Activated T-cell treated with anti-CD3 and anti-CD28 coated beads, Interleukin-2, amount 50 U/mL, for 4 hours (primary cell): Measurements from ENCODE around the gene ZFR. TPM values are rescaled to one million over a fixed set of nuclear protein-coding genes. Genes with fewer than 3 reads are reported as not detected.
A peak's percentile ranks its signal among the peaks of the same experiment; 100 is the strongest.
"Not testable (repeated sequence)": the region's sequence is repeated elsewhere in the genome, so short reads cannot be mapped to it uniquely, and the experiment has no call there.

Source experiments
- ATAC-seq, 2 donors: fragments of 200-7000 bp; cut with Tn5 transposase; one replicate each; pipeline ENCODE4 v1.10.0; 2021
- DNase-seq: peaks from one replicate; pipeline ENCODE4 v3.0.0-alpha.2; 2020
- H3K27me3 Mint-ChIP-seq: one replicate; pipeline ENCODE4 v1.8.0; 2021; ENCODE audit warnings: low read depth, mixed read lengths
- H3K36me3 Mint-ChIP-seq: one replicate; pipeline ENCODE4 v1.8.0; 2022; ENCODE audit warnings: mixed read lengths; ENCODE audit not compliant: insufficient read depth
- H3K4me1 Mint-ChIP-seq: one replicate; pipeline ENCODE4 v1.8.0; 2021; ENCODE audit warnings: low read depth, mixed read lengths
- H3K4me3 Mint-ChIP-seq: one replicate; pipeline ENCODE4 v1.8.0; 2021; ENCODE audit warnings: mild to moderate bottlenecking, moderate library complexity, mixed read lengths
- H3K9me3 Mint-ChIP-seq: one replicate; pipeline ENCODE4 v1.8.0; 2021; ENCODE audit warnings: mixed read lengths
- total RNA-seq, 3 donors: library from RNA; stranded (reverse); gene quantifications; one replicate each; pipeline ENCODE4 v1.2.1, GENCODE V29; 2021

The ZFR gene
- total RNA-seq, 3 donors from 2014 or later: 76.9 to 83.3 (median 80.4) TPM

DNA sequence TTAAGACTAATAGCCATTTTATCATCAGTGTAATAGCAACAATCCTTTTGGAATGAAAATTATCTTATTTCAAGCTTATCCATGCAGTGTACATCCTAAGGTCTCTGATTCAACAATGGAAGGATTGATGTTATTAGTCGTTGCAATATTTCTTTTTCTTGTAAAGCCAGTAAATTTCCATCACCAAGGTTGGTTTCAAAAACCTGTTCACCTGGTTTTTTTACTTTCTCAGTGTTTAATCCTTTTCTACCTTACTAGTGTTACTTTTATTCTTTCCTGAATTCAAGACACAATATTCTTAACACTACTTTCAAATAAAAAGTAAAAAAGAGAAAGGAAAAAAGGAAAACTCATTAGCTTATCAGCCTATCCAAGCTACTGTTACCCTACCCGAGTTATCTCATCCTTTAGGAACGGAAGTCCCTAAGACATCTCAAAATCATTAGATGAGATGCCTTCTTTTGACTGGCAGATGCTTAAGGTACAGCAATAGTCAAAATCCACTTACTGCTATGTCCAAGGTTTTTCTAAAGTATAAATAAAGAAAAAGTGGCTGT, 5.4 kb downstream of the ZFR start:
- H3K36me3 Mint-ChIP-seq: peaks cover 11% of the 10 kb centered on the region
- no peak for ATAC-seq
- H3K4me3 Mint-ChIP-seq: no peak overlapping the region
- no peaks in the 10 kb centered on the region for H3K9me3 Mint-ChIP-seq
- H3K27me3 Mint-ChIP-seq: no peaks in the 10 kb centered on the region
- peaks cover 69% of the 10 kb centered on the region for H3K4me1 Mint-ChIP-seq
- DNase-seq: no peak

DNA sequence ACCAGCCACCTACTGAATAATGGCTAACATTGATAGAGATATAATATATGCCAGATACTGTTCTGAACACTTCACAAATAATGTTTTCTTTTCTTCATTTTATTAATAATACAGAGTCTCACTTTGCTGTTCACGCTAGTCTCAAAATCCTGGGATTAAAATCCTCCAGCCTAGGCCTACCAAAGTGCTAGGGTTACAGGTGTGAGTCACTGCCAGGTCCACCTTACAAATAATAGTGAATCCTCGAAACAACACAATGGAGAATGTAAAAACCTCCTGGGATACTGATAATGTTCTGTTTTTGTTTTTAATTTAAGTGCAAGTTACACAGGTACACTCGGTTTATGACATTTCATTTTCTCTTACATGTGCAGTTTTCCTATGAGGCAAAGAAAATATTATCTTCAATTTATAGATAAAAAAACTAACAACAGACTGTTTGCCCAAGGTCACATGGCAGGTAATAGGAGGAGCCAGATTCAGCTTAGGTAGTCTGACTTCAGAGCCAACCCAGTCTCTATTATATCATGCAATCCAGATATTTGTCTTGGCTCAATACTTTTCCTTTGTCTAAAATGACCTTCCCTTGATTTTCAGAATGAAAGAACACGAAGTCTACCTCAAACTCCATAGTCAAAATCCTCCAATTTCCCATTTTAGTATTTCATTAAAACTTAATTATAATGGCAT, 7.8 kb downstream of the ZFR start:
- DNase-seq (no peak), ATAC-seq (no peak)
- Mint-ChIP-seq H3K4me3 (no peak overlapping the region), H3K4me1 (peaks cover 75% of the 10 kb centered on the region), H3K9me3 (no peaks in the 10 kb centered on the region), H3K27me3 (no peaks in the 10 kb centered on the region), H3K36me3 (peaks cover 9% of the 10 kb centered on the region)

DNA sequence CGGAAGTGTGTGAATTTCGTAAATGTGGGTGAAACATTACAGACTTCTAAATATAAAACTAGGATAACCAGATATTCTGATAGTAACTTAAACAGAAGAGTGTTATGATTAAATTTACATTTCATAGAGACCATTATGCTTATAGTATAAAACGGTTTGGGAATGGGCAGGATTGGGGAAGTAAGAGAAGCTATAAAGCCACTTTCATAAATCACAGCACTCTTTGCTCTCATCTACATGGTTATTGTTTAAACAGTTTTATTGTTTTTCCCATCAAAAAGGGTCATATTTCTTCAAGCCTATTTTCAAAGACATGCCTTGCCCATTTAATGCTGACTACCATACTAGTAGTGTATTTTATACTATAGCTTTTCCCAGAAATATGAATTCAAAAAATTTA, 9.2 kb downstream of the ZFR start:
- Mint-ChIP-seq H3K4me3 (no peak overlapping the region), H3K27me3 (no peaks in the 10 kb centered on the region), H3K4me1 (peaks cover 74% of the 10 kb centered on the region), H3K9me3 (no peaks in the 10 kb centered on the region), H3K36me3 (peaks cover 13% of the 10 kb centered on the region)
- ATAC-seq (no peak), DNase-seq (no peak)

DNA sequence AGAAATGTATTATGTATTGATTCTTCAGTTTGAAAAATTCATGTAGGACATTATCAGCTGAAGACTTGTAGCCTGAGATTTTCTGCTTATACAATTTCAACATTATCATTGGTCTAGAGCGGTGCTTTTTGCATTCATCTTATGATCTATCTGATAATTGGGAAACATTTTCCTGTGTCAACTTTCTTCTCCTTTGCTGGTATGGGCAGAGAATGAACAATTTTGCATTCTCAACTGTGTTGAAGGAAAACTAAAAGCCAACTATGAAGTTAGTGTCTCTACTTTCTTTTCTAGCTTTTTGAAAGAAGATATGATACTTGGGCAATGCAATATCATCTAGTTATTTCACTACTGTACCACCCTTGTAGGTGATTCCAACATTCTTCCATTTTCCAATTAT, 10.3 kb downstream of the ZFR start:
- no peaks in the 10 kb centered on the region for H3K9me3 Mint-ChIP-seq
- H3K27me3 Mint-ChIP-seq: no peaks in the 10 kb centered on the region
- DNase-seq: no peak
- H3K36me3 Mint-ChIP-seq: peaks cover 18% of the 10 kb centered on the region
- no peak overlapping the region for H3K4me3 Mint-ChIP-seq
- no peak for ATAC-seq
- peaks cover 75% of the 10 kb centered on the region for H3K4me1 Mint-ChIP-seq

DNA sequence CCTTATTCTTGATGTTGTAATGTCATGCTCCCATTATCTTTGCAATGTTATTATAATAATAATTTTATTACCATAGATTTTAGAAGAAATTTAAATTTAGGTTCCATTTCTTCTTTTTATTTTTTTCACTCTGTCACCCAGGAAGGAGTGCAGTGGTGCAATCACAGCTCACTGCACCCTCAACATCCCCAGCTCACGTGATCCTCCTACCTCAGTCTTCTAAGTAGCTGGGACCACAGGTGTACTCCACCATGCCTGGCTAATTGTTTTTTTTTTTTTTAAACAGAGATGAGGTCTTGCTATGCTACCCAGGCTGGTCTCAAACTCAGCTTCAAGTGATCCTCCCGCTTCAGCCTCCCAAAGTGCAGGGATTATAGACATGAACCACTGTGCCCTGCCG, 11.9 kb downstream of the ZFR start:
- peaks cover 71% of the 10 kb centered on the region for H3K4me1 Mint-ChIP-seq
- no peak overlapping the region for H3K4me3 Mint-ChIP-seq
- no peaks in the 10 kb centered on the region for H3K9me3 Mint-ChIP-seq
- H3K27me3 Mint-ChIP-seq: no peaks in the 10 kb centered on the region
- no peak for ATAC-seq
- no peak for DNase-seq
- peaks cover 29% of the 10 kb centered on the region for H3K36me3 Mint-ChIP-seq

DNA sequence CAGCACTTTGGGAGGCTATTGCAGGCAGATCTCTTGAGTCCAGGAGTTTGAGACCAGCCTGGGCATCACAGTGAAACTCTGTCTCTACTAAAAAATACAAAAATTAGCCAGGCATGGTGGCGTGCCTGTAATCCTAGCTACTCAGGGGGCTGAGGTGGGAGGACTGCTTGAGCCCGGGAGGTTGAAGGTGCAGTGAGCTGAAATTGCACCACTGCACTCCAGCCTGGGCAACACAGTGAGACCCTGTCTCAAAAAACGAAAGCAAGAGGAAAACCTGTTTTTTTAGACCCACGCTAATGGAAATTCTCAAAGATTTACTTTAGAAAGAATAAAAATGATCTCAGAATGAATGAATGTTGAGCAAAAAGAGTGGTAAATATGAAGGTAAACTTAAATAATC, 13.7 kb downstream of the ZFR start:
- peaks cover 63% of the 10 kb centered on the region for H3K4me1 Mint-ChIP-seq
- DNase-seq, H3K27me3 Mint-ChIP-seq, H3K9me3 Mint-ChIP-seq, ATAC-seq: not testable (repeated sequence)
- H3K4me3 Mint-ChIP-seq: peak overlapping the region; percentile 3
- H3K36me3 Mint-ChIP-seq: peaks cover 41% of the 10 kb centered on the region

DNA sequence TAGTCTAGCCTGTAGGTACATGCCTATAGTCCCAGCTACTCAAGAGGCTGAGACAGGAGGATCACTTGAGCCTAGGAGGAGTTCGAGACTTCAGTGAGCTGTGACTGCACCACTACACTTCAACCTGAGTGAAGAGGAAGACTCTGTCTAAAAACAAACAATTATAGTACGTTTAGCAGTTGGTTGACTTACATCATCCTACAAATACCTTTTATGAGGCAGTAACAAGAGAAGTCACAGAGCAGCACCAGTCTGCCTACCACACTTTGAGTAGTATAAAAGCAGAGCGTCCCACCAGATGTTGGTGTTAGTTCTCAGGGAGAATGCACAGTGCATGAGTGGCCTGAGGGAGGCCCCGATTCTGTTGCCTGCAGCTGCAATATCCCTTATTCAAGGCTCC, 16.1 kb downstream of the ZFR start:
- Mint-ChIP-seq H3K4me3 (no peak overlapping the region), H3K4me1 (peaks cover 50% of the 10 kb centered on the region), H3K27me3 (no peaks in the 10 kb centered on the region), H3K36me3 (peaks cover 41% of the 10 kb centered on the region), H3K9me3 (peaks cover 9% of the 10 kb centered on the region)
- ATAC-seq (no peak), DNase-seq (no peak)

DNA sequence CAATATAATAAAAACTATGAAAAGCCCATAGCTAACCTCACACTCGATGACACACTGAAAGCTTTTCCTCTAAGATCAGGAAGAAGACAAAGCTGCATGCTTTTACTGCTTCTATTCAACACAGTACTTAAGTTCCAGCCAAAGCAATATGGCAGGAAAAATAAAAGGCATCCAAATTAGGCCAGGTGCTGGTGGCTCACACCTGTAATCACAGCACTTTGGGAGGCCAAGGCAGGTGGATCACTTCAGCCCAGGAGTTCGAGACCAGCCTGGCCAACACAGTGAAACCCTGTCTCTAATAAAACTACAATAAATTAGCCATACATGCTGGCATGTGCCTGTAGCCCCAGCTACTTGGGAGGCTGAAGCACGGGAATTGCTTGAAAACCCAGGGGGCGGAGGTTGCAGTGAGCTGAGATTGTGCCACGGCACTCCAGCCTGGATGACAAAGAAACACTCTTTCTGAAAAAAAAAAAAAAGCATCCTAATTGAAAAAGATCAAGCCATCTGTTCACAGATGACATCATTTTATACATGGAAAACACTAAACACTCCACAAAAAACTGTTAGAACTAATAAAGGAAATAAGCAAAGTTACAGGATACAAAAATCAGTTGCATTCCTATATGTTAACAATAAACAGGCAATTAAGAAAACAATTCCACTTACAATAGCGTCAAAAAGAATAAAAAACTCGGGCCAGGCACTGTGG, 17.9 kb downstream of the ZFR start:
- peaks cover 50% of the 10 kb centered on the region for H3K4me1 Mint-ChIP-seq

DNA sequence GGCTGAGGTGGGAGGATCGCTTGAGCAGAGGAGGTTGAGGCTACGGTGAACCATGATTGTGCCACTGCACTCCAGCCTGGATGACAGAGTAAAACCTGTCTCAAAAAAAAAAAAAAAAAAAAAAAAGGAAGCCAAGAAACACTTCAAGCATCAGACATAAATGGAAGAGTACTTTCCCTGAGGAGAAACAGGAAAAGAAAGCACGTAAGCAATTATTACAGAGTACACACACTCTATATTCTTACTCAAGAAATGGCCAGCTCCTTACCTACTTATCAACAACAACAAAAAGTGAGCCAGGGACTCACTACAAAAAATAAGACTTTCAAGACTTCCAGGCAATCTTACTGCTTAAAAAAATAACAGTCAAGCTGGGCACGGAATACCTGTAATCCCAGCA, 21.8 kb downstream of the ZFR start:
- Mint-ChIP-seq H3K27me3 (no peaks in the 10 kb centered on the region), H3K36me3 (peaks cover 20% of the 10 kb centered on the region), H3K4me1 (peaks cover 40% of the 10 kb centered on the region)

More for the DNA sequence above, 17.9 kb downstream of the ZFR start:
- Mint-ChIP-seq H3K36me3 (peaks cover 34% of the 10 kb centered on the region), H3K9me3 (peaks cover 9% of the 10 kb centered on the region), H3K27me3 (no peaks in the 10 kb centered on the region), H3K4me3 (no peak overlapping the region)
- DNase-seq (no peak), ATAC-seq (no peak)

DNA sequence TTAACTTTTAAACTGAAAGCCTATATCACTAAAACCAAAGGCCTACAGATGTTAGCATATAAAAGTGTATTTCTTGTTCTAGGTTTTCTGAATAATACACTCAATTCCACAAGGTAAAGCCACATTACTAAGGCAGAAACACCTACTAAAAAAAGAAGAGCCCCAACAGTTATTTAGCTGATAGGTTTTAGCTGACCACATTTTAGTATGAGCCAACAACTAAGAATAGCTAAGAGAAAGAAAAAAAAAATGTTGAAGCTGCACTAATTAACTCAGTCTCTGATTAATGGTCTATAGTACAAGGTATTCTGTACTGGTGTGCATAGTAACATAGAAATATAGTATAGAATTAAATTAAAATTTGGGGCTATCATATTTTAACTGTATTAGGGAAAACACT, 23.5 kb downstream of the ZFR start:
- Mint-ChIP-seq H3K4me3 (no peak overlapping the region), H3K36me3 (peaks cover 17% of the 10 kb centered on the region), H3K27me3 (no peaks in the 10 kb centered on the region), H3K4me1 (peaks cover 39% of the 10 kb centered on the region), H3K9me3 (peaks cover 1% of the 10 kb centered on the region)
- DNase-seq: no peak
- ATAC-seq: peak in 1 of 2 donors; percentile 14

More for the DNA sequence above, 21.8 kb downstream of the ZFR start:
- no peak for ATAC-seq
- Mint-ChIP-seq H3K9me3 (peaks cover 9% of the 10 kb centered on the region), H3K4me3 (no peak overlapping the region)
- DNase-seq: no peak

DNA sequence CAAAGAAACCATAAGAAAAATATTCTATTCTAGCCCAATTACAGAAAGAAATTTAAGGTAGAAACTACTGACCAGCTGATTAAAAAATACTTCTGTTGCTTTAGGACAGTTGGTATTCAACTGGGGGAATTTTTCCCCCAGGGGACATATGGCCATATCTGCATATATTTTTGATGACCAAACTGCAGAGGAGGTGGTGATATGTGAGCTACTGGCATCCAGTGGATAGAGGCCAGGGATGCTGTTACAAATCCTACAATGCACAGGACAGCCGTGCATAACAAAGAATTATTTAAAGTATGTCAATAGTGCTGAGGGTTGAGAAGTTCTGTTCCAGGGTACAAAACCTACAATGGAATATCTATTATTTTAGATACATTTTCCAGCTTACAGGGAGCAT, 24.0 kb downstream of the ZFR start:
- Mint-ChIP-seq H3K4me1 (peaks cover 39% of the 10 kb centered on the region), H3K27me3 (no peaks in the 10 kb centered on the region), H3K36me3 (peaks cover 16% of the 10 kb centered on the region), H3K9me3 (no peaks in the 10 kb centered on the region), H3K4me3 (no peak overlapping the region)
- ATAC-seq (no peak), DNase-seq (no peak)

DNA sequence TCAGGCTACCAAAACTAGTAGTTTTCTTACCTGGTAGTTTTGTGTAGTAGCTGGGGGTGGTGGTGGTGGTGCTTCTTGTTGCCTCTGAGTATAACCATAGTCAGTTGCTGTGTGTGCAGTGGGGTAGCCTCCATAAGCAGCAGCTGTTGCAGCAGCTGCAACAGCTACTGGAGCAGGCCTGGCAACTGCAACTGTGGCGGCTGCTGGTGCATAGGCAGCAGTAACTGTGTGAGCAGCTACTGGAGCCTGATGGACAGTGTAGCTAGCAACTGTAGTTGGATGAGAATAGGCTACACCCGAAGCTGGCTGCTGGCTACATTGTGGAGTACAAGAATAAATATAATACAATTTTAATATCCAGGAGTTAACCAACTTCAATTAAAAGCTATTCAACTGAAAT, 24.7 kb downstream of the ZFR start:
- no peak overlapping the region for H3K4me3 Mint-ChIP-seq
- H3K4me1 Mint-ChIP-seq: peaks cover 36% of the 10 kb centered on the region
- ATAC-seq: no peak
- H3K36me3 Mint-ChIP-seq: peaks cover 21% of the 10 kb centered on the region
- no peaks in the 10 kb centered on the region for H3K27me3 Mint-ChIP-seq
- H3K9me3 Mint-ChIP-seq: no peaks in the 10 kb centered on the region
- DNase-seq: no peak

DNA sequence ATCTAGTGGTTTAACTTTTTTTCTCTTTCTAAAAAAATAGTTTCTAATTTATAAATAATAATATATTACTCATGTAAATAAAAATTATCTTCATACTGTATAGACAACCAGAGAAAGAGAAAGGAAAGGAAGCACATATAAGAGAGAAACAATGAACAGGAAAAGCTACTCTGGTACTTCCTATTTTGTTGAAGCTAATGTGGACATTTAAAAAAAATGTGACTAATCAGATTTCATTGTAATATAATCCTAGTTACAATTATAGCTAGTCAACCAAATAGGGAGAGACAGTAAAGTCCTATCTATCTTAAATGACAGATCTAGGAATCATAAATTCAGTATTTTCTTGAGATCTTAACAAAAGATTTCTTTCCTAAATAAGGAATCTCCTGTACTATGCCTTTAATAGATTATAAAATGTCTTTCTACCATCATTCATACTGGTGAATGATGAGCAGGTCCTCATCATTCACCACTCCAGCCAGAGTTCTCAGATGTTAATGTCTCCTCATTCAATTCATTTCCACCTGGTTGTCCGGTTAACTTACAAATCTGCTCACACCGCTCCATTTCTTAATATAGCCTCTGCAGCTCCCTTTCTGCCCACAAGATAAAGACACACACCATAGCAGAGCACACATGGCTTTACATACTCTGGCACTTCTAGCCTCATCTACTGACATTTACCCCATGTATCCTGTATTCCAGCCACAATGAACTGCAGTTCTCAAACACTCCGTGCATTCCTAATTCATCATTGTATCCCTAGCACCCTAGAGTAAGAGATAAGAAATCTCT, 30.9 kb downstream of the ZFR start:
- H3K27me3 Mint-ChIP-seq: no peaks in the 10 kb centered on the region
- H3K4me1 Mint-ChIP-seq: peaks cover 4% of the 10 kb centered on the region
- H3K9me3 Mint-ChIP-seq: no peaks in the 10 kb centered on the region
- ATAC-seq (no peak), DNase-seq (no peak)
- no peak overlapping the region for H3K4me3 Mint-ChIP-seq
- peaks cover 30% of the 10 kb centered on the region for H3K36me3 Mint-ChIP-seq

DNA sequence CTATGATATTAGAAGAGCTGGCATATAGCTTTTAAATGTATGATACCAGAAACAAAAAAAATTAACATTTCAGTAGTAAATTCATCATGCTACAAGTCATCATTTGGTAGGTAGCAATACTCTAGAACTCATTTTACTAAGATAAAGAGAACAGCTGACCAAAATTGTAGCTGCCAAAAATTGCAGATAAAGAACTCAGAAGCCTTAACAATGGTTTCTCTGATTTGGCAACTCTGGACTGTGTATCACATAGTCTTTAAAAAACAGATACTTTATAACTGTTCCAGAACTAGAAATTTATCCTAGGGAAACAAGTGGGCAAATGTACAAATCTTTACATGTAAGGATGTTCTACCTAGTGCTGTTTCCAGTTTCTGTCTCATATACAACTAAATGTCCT, 33.9 kb downstream of the ZFR start:
- DNase-seq: no peak
- Mint-ChIP-seq H3K4me3 (no peak overlapping the region), H3K4me1 (peaks cover 3% of the 10 kb centered on the region), H3K27me3 (no peaks in the 10 kb centered on the region), H3K36me3 (peaks cover 33% of the 10 kb centered on the region), H3K9me3 (no peaks in the 10 kb centered on the region)
- ATAC-seq: no peak
